ENCODE results near the gene SCN3A.

The SCN3A gene

DNA sequence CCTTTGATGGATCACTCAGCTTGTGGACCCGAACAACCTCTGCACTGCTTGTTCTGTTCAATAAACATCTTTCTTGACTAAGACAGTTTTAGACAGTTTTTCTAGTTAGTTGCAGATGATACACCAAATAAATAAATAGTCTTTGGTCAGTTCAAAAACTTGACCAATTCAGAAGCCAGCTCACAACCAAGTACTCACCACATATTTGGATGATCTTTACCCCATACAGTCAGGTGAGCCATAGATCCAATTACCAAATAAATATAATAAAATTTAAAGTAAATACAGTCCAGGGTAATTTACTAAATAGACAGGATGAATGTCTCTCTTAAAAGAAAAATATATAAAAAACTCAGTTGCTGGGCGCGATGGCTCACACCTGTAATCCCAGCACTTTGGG lies 18.2 kb downstream of the SCN3A start:
- DNase-seq = no peak

DNA sequence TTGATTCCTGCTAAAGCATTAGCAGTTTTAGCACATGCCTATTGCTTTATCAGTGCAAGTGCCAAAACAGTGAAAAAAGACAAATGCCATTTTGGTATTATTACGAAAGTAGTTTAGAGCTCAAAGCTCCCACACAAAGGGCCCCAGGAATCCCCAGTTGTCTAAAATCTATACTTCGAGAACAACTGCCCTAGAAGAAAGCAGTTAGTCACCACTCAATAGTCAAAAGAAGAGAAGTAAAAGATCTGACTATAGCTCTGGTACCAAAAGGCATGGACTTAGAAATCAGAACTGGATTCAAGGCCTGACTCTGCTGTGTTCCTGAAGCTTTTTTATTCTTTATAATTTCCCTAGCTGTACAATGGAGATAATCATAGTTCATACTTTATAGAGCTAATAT lies 21.8 kb downstream of the SCN3A start:
- DNase-seq = no peak

DNA sequence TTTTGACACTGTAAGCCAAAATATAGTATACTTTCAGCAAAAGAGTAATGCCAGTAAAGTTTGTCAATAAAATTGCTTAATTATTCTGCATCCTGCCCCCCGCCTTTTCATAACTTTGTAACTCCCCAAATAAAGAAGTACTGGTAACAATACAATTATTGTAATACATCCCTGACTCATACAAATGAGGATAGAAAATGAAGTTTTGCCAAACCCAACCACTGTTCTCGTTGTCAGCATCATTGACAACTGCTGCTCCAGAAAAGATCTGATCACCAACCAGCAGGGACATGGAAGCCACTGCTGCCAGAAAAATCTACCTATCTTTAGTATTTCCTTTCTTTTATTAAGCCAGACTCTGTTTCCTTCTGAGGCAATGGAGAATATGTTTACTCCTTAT lies 27.1 kb downstream of the SCN3A start:
- no peak for DNase-seq

DNA sequence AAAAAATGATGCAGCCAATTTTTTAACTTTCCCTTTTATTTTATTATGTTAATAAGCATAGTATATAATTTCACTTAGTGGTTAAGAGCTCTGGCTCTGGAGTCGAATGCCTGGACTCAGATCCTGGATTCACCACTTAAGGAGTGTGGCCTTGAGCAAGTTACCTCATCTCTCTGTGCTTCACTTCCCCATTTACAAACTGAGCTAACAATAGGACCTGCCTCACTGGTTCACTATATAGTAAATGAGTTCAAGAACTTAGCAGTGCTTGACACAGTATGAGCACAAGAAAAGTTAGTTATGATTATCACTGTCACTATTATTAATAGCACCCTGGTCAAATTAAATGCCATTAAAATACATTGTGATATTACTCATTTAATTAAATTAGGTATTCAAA lies 30.6 kb downstream of the SCN3A start:
- no peak for DNase-seq

DNA sequence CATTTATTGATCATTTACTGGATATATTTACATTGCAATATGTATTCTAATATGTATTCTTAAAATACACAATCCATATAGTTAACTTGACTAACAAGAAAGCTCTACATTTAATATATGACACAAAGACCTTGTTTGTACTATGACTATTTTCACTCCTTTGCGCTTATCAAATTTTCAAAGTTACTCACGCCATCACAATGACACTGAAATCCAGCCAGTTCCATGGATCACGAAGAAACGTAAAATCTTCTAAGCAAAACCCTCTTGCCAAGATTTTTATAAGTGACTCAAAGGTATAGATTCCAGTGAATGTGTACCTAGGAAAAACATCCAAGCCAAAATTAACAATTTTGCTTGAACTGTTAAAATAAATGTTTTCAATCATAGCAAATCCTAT lies 39.6 kb downstream of the SCN3A start:
- DNase-seq = no peak

DNA sequence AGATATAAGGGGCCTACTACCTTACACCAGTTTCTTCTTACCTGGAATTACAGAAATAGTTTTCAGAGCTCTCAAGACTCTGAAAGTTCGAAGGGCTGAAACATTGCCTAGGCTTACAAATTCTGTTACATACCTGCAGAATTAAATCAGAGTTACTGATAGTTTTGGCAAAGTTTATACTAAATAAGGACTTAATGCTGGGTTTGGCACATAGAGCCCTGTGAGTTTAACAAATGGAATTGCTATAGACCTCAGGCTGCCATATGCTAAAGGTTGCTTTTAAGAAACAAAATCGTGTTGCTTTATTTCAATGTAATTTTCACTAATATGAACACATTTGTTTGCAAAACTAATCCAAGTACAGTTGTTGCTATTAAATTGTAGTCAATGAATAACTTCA lies 40.1 kb downstream of the SCN3A start:
- no peak for DNase-seq

DNA sequence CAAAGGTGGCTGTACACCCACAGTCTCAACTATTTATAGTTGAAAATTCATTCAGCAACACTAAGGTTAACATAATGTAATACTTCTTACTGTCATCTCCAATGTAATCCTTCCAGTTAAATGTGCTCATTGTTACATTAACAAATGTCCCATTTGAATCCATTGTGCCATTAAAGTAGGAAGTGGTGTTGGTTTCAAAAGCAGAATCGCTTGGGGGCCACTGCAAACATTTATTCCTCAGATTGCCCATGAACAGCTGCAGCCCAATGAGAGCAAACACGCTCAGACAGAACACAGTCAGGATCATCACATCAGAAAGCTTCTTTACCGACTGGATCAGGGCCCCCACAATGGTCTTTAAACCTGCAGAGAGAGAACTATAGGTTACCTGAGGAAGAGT lies 41.4 kb downstream of the SCN3A start:
- DNase-seq = no peak

DNA sequence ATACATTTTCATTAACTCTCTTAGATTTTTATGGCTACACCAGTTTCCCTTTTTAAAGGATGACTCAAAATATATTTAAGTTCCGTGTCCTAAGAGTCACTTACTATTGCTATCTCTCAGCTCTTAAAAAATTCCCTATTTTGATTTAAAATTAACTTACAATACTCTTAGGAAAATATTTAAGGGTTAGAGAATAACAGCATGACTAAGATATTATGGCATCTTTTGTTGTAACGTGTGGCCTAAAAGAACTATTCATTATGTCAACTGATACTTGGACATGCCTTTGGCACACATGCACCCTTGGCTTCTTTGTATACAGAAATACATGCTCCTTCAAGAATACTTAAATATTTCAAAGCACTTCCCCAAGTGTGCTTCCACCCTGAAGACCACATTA lies 42.3 kb downstream of the SCN3A start:
- DNase-seq = no peak

DNA sequence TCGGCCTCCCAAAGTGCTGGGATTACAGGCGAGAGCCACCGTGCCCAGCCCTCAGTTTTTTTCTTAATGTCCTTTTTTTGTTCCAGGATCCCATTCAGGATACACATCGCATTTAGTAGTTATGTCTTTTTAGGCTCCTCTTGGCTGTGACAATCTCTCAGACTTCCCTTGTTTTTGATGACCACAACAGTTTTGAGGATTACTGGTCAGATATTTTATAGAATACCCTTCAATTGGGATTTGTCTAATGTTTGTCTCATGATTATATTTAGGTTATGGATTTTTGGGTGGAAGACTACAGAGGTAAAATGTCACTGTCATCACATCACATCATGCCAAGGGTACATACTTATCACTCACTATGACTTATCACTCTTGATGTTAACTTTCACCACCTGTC lies 46.7 kb downstream of the SCN3A start:
- DNase-seq = no peak

DNA sequence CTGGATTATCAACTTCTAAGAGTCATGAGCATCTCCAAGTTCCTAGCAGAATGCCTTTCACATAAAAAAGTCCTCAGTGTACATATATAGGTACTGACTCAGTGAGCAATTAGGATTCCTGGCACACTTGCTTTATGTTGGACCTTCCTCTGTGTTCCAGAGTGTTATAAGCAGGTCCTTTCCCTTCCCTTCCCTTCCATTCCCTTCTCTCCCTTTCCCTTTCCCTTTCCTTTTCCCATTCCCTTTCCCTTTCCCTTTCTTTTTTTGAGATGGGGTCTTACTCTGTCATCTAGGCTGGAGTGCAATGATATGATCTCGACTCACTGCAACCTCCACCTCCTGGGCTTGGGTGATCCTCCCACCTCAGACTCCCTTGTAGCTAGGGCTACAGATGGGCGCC lies 48.7 kb downstream of the SCN3A start:
- DNase-seq = no peak

DNA sequence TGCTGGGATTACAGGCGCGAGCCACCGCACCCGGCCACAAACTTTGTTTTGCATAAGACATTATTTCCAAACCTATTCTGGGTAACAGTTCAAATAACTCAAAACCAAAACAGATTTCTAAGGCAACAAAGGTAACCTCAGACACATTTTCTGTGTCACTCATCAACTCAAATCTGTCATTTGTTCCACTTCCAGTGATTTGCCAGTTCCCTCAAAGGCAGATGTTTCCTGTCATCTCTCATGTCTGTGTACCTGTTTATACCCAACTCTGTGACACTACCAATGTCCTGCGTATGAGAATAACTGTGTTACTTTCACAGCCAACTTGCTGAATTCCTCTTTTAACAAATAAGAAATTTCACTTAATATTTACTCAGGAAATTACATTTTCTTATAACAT lies 54.4 kb downstream of the SCN3A start:
- no peak for DNase-seq

DNA sequence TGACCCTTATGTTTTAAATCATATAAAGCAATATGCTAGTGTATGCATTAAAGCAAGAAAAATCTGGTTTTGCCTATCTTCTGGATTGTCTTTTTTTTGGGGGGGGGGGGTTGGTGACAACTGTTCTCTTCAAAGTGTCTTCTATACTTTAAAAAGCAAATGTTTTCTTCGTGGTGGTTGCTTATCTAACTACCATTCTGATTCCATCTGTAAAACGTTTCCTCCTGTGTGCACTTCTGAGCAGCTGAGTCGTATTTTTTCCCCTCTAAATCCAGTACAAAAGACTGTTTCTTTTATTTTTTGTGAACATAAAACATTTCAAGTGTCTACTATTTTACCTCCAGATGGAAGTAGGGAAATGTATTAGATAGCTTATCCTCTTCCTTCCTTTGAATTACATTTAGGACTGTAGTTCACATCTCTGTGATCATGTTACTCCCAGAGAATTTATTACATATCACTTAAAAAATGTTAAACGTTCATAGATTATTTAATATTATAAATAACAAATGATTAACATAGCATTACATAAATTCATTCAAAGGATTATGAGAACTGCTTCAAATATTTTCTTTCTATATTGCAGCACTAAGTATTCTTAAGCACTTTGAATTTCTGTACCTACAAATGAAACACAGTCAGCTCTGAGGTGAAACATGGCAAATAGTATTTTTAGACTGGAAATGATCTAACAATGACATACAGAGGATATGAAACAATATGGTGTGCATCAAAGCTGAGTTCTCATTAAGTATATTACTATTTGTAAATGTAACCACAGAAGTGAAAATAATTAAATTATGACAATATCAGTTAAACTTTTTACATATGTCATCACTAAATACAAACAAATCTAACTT lies 56.4 kb downstream of the SCN3A start:
- DNase-seq = no peak

DNA sequence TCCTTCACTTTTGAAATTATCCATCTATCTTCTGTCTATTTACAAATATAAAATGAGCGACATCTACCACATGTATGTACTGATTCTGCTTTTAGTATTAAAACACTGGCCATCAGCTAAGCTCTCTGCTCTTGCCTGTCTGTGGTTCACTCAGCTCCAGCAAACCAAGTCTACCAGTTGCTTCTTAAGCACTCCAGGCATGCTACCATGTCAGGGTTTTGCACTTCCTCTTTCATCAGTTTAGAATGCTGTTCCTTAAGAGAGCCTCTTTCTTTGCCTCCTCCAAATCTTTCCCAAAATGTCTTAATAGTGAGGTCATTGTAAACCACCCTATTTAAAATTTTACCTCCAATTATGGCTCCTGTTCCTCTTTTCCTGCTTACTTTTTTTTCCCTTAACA lies 59.5 kb downstream of the SCN3A start:
- no peak for DNase-seq

DNA sequence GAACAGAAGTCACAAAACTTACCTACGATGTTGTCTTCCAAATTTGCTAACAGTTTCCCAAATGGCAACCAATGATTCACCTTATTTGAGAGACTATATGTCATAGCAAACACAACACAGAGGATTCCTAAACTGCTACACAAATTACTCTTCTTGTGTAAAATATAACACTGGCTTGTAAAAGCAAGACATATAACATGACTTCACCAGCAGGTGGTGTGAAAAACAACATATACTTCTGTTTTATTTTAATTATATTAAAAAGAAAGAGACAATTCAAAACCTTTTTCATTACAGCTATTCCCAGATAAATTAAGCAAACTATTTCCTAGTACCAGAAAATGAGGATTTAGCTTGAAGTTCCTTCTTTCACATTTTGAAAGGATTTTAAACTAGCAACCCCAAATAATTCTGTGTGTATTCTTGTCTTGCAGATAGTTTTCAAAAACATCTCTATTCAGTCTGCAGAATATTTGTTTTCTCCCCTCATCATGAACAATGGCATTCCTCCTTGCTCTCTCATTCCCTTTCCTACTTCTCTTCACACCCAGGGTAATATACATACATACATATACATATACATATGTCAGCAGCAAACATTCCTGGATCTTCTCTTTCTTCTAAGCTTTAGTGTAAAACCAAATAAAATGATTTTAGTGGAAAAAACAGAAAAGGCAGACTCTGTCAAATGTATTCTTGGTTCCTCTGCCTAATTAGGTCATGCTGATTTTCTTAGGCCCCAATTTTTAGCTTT lies 62.1 kb downstream of the SCN3A start:
- DNase-seq = no peak

DNA sequence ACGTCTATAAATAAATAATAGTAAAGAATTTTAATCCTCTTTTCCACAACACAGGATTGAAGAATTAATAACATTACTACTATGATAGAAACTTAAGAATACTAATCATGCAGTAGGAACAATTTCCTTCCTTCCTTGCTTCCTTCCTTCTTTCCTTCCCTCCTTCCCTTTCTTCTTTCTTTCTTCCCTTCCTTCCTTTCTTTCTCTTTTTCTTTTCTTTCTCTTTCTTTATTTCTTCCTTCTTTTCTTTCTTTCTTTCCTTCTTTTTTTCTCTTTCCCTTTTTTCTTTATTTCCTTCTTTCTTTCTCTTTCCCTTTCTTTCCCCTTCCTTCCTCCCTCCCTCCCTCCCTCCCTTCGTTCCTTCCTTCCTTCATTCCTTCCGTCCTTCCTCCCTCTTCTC lies 77.6 kb downstream of the SCN3A start:
- no peak for DNase-seq

DNA sequence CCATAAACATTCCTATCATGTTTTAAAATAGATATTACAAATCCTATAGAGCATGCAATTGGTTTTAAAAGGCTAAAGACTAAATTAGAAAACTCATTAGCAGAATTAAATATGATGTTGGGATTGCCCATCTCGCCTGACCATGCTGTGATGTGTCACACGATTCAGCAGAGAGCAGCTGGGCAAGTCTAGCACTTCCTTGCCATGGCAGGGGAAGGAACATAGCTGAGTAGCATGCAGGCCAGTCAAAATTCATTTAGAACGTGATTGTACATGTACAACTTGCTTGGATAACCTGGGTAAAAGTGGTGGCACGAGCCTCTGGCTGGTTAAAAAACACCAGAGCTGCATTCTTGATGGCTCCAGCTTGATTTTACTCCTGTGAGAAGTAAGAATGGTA lies 81.3 kb downstream of the SCN3A start:
- DNase-seq = no peak

DNA sequence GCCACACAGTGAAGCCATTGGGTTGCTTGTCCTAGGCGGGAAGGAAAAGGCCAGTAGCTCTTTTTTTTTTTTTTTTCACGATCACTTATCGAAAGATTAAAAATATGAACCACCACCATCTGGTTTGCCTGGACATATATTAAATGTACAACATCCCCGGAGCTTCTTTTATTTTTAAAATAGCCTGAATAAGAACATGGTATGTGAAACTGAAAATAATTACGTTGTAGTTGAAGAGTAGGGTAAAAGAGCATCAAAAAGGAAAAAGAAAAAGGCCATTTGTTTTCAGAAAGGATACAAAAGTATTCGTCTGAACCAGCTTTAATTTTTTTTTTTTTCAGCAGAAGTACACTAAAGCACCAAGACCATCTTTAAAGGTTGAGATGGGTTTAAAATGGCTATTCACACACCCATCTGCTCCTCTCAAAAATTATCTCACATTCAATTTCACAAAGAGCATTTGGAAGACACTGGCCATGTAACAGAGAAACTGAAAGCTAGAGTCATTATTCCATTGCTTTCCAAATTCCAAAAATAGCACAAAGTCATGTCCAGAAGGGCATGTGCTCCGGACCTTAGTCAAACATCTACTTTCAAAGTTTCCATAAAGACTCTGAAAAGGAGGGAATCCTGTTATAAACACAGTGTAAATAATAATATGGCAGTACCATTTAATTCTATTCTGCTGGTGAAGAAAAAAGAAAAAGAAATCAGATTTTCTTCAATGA lies 82.9 kb downstream of the SCN3A start:
- no peak for DNase-seq

DNA sequence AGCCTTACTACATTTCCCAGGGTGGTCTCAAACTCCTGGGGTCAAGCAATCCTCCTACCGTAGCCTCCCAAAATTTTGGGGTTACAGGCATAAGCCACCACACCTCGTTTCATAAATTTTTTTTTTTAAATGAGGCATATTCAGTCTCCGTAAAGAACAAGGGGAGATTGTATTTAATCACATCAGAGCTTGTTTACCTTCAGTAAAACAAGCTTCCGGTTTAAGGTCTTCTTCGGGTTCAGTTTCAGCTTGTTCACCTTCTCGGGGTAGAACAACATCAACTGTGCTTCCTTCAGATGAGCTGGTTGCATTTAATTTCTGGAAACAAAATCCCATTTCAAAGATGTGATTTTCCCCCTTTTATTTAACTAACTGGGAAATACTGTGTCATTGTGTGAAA lies 88.6 kb downstream of the SCN3A start:
- no peak for DNase-seq

DNA sequence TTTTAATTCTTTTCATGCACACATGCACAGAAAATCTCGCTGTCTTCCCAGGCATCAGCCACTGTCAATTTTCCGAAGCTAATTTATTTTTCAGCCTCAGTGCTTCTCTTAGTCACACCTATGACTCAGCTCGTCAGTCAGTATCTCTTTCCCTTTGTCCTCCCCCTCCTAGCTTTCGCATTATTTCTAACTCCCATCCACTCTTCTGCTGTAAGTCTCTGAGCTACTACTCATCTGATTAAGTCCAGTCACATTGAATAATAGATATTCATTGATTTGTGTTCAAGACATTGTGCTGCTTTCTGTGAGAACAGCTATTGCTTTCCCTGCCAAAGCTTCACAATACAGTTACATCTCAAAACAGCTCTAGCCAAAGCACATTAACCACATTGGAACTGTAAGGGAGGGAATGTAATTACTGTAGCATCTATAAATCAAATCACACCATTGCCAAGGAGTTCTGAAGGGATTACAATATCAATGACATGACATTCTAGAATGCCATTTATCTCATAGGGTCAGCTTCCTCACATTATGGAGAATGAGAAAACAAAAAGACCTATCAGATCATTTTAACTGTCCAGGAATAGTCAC lies 89.4 kb downstream of the SCN3A start:
- DNase-seq = peak; percentile 5

DNA sequence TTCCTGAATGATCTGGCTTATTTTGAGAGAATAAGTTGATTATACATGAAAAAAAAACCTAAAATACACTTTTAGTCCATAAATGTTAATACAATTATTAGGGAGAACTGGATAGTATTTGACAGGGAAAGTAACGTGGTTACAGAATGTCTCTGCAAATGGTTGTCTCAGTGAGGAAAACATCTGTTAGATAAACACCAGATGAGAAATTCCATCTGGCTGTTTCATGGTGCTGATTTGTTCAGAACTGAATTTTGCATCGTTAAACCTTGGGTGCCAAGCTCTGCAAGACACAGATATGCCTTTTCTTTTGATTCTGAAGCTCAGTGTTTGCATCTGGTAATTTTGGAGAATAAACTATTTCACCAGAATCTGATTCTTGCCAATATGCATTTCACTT lies 90.4 kb downstream of the SCN3A start:
- peak; percentile 2 for DNase-seq

DNA sequence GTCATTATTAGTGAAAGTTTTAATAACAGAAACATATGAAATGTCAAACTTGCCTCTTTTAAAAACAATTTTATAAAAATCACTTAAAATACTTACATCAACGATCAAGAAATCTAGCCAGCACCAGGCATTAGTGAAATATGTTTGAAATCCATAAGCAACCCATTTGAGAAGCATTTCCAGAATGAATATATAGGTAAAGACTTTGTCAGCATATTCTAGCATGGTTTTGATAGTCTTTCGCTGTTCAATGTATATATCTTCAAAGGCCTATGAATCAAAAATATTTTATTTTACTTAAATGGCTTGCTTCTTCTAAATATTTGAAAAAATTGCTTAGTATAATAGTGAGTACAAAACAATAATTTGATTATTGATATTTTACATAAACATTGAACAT lies 91.1 kb downstream of the SCN3A start:
- DNase-seq = no peak

DNA sequence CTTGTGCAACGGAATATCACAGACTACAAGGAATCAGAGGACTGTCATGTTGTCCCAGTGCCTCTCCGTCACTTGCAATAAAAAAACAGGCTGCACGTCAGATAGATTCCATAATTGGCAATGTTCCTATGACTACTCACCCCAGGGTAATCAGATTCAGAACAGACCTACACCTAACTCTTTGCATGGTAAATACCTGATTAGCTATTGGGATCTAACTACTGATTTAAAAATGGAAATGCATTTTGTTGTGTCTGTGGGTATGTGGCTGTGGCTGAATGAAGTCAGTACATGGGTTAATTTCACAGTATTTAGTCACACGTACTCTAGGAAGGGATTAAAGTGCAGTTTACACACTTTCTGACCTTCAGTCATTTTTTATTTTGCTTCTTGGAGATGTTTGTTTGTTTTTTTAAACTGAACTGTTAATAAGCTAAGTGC lies 91.7 kb downstream of the SCN3A start:
- no peak for DNase-seq

DNA sequence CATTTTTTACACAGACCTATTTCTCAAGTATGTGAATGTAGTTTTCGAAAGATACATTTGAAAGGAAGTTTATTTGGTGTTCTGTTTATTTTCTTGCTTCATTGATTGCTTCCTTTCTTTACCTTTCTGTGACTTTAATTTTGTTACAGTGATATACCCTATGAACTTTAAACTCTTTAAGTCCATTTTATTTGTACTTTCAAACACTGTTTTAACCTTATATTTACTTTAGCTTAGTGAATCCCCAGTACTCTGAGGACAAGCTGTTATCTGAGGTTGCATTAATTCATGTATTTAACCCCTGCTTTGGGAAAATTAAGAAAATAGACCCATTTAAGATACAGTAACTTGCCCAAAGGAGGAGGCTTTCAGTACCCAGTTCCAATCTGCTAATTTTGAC lies 93.5 kb downstream of the SCN3A start:
- DNase-seq = no peak

Data from NCI-H2171 (cell line).